SK-N-SH (cell line): Measurements from ENCODE around the gene MGAT4A.

Source experiments
- GABPA ChIP-seq: IDR thresholded peaks from 2 replicates; pipeline ENCODE4 v1.4.0; 2012; ENCODE audit warnings: low read depth, mild to moderate bottlenecking
- SMC3 ChIP-seq: IDR thresholded peaks from 2 replicates; pipeline ENCODE4 v1.6.1; 2012; ENCODE audit warnings: low read depth, low read length, improper control_type of control experiment
- ZBTB33 ChIP-seq: IDR thresholded peaks from 2 replicates; pipeline ENCODE4 v1.4.0; 2012; ENCODE audit warnings: low read depth, borderline replicate concordance
- TF ChIP-seq, protein P1 (sequence below): fragments of 200-600 bp; sonication (generic); IDR thresholded peaks from 2 replicates; pipeline ENCODE4 v1.6.1; 2017; ENCODE audit warnings: antibody characterized with exemption, mild to moderate bottlenecking, moderate library complexity
- TF ChIP-seq, protein P2 (sequence below): fragments of 150-350 bp; IDR thresholded peaks from 2 replicates; pipeline ENCODE4 v1.6.1; 2017; ENCODE audit warnings: antibody characterized with exemption, low read length, low read depth, borderline replicate concordance

GRCh38 chr2:98769114-98769476 lies 38.2 kb upstream of the MGAT4A start:
- TF ChIP-seq, protein P1, sequence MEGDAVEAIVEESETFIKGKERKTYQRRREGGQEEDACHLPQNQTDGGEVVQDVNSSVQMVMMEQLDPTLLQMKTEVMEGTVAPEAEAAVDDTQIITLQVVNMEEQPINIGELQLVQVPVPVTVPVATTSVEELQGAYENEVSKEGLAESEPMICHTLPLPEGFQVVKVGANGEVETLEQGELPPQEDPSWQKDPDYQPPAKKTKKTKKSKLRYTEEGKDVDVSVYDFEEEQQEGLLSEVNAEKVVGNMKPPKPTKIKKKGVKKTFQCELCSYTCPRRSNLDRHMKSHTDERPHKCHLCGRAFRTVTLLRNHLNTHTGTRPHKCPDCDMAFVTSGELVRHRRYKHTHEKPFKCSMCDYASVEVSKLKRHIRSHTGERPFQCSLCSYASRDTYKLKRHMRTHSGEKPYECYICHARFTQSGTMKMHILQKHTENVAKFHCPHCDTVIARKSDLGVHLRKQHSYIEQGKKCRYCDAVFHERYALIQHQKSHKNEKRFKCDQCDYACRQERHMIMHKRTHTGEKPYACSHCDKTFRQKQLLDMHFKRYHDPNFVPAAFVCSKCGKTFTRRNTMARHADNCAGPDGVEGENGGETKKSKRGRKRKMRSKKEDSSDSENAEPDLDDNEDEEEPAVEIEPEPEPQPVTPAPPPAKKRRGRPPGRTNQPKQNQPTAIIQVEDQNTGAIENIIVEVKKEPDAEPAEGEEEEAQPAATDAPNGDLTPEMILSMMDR = no peak
- TF ChIP-seq SMC3 (no peak), GABPA (no peak), ZBTB33 (no peak)
- TF ChIP-seq, protein P2, sequence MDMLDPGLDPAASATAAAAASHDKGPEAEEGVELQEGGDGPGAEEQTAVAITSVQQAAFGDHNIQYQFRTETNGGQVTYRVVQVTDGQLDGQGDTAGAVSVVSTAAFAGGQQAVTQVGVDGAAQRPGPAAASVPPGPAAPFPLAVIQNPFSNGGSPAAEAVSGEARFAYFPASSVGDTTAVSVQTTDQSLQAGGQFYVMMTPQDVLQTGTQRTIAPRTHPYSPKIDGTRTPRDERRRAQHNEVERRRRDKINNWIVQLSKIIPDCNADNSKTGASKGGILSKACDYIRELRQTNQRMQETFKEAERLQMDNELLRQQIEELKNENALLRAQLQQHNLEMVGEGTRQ = no peak
